CMK (cell line): ENCODE measurements around the gene EFCAB6.

Source experiments
- DNase-seq: peaks from one replicate; pipeline ENCODE4 v3.0.0-alpha.2; 2010; ENCODE audit warnings: low read depth

Gene EFCAB6

GRCh38 chr22:43639228-43639948, 172.7 kb downstream of the EFCAB6 start:
- no peak for DNase-seq

- DNase-seq = no peak
Measured at GRCh38 chr22:43637275-43638260, 174.5 kb downstream of the EFCAB6 start.

GRCh38 chr22:43636086-43636485, 176.0 kb downstream of the EFCAB6 start:
- no peak for DNase-seq

GRCh38 chr22:43635101-43635500, 177.0 kb downstream of the EFCAB6 start:
- no peak for DNase-seq

- no peak for DNase-seq
Measured at GRCh38 chr22:43634316-43634715, 177.8 kb downstream of the EFCAB6 start.

- DNase-seq = no peak
Measured at GRCh38 chr22:43633631-43634285, 178.3 kb downstream of the EFCAB6 start.

GRCh38 chr22:43631846-43632245, 180.3 kb downstream of the EFCAB6 start:
- no peak for DNase-seq

- DNase-seq = no peak
Measured at GRCh38 chr22:43631201-43631600, 180.9 kb downstream of the EFCAB6 start.

GRCh38 chr22:43630451-43630850, 181.7 kb downstream of the EFCAB6 start:
- no peak for DNase-seq

- no peak for DNase-seq
Measured at GRCh38 chr22:43628250-43628649, 183.9 kb downstream of the EFCAB6 start.

GRCh38 chr22:43627485-43628213, 184.5 kb downstream of the EFCAB6 start:
- DNase-seq = no peak

GRCh38 chr22:43625242-43625641, 186.9 kb downstream of the EFCAB6 start:
- DNase-seq = no peak

GRCh38 chr22:43624144-43624998, 187.7 kb downstream of the EFCAB6 start:
- no peak for DNase-seq

- no peak for DNase-seq
Measured at GRCh38 chr22:43622886-43623285, 189.2 kb downstream of the EFCAB6 start.

GRCh38 chr22:43620197-43620596, 191.9 kb downstream of the EFCAB6 start:
- no peak for DNase-seq

GRCh38 chr22:43618517-43618916, 193.6 kb downstream of the EFCAB6 start:
- DNase-seq = no peak

GRCh38 chr22:43616645-43617044, 195.5 kb downstream of the EFCAB6 start:
- DNase-seq = no peak

GRCh38 chr22:43600265-43600664, 211.8 kb downstream of the EFCAB6 start:
- no peak for DNase-seq

- DNase-seq = no peak
Measured at GRCh38 chr22:43592476-43592875, 219.6 kb downstream of the EFCAB6 start.

GRCh38 chr22:43591380-43591779, 220.7 kb downstream of the EFCAB6 start:
- no peak for DNase-seq

- DNase-seq = no peak
Measured at GRCh38 chr22:43587574-43587973, 224.5 kb downstream of the EFCAB6 start.
